GM23338 (cell line): ENCODE results near the gene FOXI1. TPM values are rescaled to one million over a fixed set of nuclear protein-coding genes. Genes with fewer than 3 reads are reported as not detected.

Experiments used
- ATAC-seq: fragments of 200-7000 bp; cut with Tn5 transposase; 3 replicates; pipeline ENCODE4 v1.9.1; 2020
- DNase-seq: peaks from one replicate; pipeline ENCODE4 v3.0.0-alpha.2; 2015; ENCODE audit warnings: low spot score
- H2AFZ ChIP-seq: fragments of 200-600 bp; sonication (generic); 2 replicates; pipeline ENCODE4 v1.8.0; 2016; ENCODE audit warnings: antibody characterized with exemption, mild to moderate bottlenecking, moderate library complexity
- H3F3A ChIP-seq: fragments of 200-600 bp; sonication (generic); replicated peaks from 2 replicates; pipeline ENCODE4 v1.8.0; 2017; ENCODE audit warnings: antibody characterized with exemption, mixed run types, low read depth
- H3K27ac ChIP-seq: fragments of 200-600 bp; sonication (generic); 2 replicates; pipeline ENCODE4 v1.6.1; 2016; ENCODE audit warnings: low read depth
- H3K27me3 ChIP-seq: fragments of 200-600 bp; sonication (generic); 2 replicates; pipeline ENCODE4 v1.8.0; 2016; ENCODE audit warnings: mild to moderate bottlenecking, mixed run types, moderate library complexity; ENCODE audit not compliant: insufficient read depth
- H3K36me3 ChIP-seq: fragments of 200-600 bp; sonication (generic); 2 replicates; pipeline ENCODE4 v1.8.0; 2016; ENCODE audit warnings: mild to moderate bottlenecking; ENCODE audit not compliant: insufficient read depth
- H3K4me1 ChIP-seq: fragments of 200-600 bp; sonication (generic); 2 replicates; pipeline ENCODE4 v1.8.0; 2016; ENCODE audit warnings: mild to moderate bottlenecking, moderate library complexity; ENCODE audit not compliant: insufficient read depth
- H3K4me2 ChIP-seq: fragments of 200-600 bp; sonication (generic); 2 replicates; pipeline ENCODE4 v1.7.1; 2017; ENCODE audit warnings: mixed run types
- H3K4me3 ChIP-seq: fragments of 200-600 bp; sonication (generic); 2 replicates; pipeline ENCODE4 v1.6.1; 2016; ENCODE audit warnings: mixed run types
- H3K79me2 ChIP-seq: fragments of 200-600 bp; sonication (generic); replicated peaks from 2 replicates; pipeline ENCODE4 v1.8.0; 2017; ENCODE audit warnings: mild to moderate bottlenecking; ENCODE audit not compliant: insufficient read depth
- H3K9me2 ChIP-seq: fragments of 200-600 bp; sonication (generic); 2 replicates; pipeline ENCODE4 v1.8.0; 2017; ENCODE audit not compliant: insufficient read depth
- H4K20me1 ChIP-seq: fragments of 200-600 bp; sonication (generic); replicated peaks from 2 replicates; pipeline ENCODE4 v1.8.0; 2017; ENCODE audit warnings: mild to moderate bottlenecking; ENCODE audit not compliant: insufficient read depth
- H3K27ac Mint-ChIP-seq: 2 replicates; pipeline ENCODE4 v1.8.0; 2020; ENCODE audit warnings: inconsistent platforms, mild to moderate bottlenecking, moderate library complexity, mixed read lengths
- H3K27me3 Mint-ChIP-seq: 3 replicates; pipeline ENCODE4 v1.8.0; 2022; ENCODE audit warnings: low read depth, mild to moderate bottlenecking, moderate library complexity, mixed read lengths, inconsistent platforms; ENCODE audit not compliant: insufficient read depth, poor library complexity
- H3K36me3 Mint-ChIP-seq: 3 replicates; pipeline ENCODE4 v1.8.0; 2021; ENCODE audit warnings: low read depth, mild to moderate bottlenecking, inconsistent platforms, moderate library complexity, mixed read lengths
- H3K4me1 Mint-ChIP-seq: 3 replicates; pipeline ENCODE4 v1.8.0; 2020; ENCODE audit warnings: mild to moderate bottlenecking, inconsistent platforms, mixed read lengths
- H3K4me3 Mint-ChIP-seq: 3 replicates; pipeline ENCODE4 v1.8.0; 2021; ENCODE audit warnings: moderate library complexity, mild to moderate bottlenecking, inconsistent platforms, mixed read lengths
- H3K9me3 Mint-ChIP-seq: 3 replicates; pipeline ENCODE4 v1.8.0; 2020; ENCODE audit warnings: moderate library complexity, mild to moderate bottlenecking, inconsistent platforms, mixed read lengths
- CREB1 ChIP-seq: fragments of 250-450 bp; sonication (Bioruptor Pico); IDR thresholded peaks from 2 replicates; pipeline ENCODE4 v1.5.0; 2020; ENCODE audit warnings: low read depth, mild to moderate bottlenecking, moderate library complexity
- EZH2phosphoT487 ChIP-seq: fragments of 200-600 bp; sonication (generic); IDR thresholded peaks from one replicate; pipeline ENCODE4 v1.8.1; 2018; ENCODE audit warnings: antibody characterized with exemption; ENCODE audit not compliant: unreplicated experiment
- JUNB ChIP-seq: IDR thresholded peaks from one replicate; pipeline ENCODE4 v1.6.1; 2016; ENCODE audit warnings: antibody characterized with exemption; ENCODE audit not compliant: unreplicated experiment
- NANOG ChIP-seq: IDR thresholded peaks from 2 replicates; pipeline ENCODE4 v1.6.1; 2016; ENCODE audit warnings: antibody characterized with exemption, borderline replicate concordance
- POLR2AphosphoS5 ChIP-seq: IDR thresholded peaks from 2 replicates; pipeline ENCODE4 v1.6.1; 2016; ENCODE audit warnings: antibody characterized with exemption, low read depth
- STAT1 ChIP-seq: IDR thresholded peaks from one replicate; pipeline ENCODE4 v1.6.1; 2016; ENCODE audit warnings: antibody characterized with exemption; ENCODE audit not compliant: unreplicated experiment
- ZNF114 ChIP-seq: fragments of 250-450 bp; sonication (Bioruptor Pico); IDR thresholded peaks from 2 replicates; pipeline ENCODE4 v1.5.0; 2020; ENCODE audit warnings: mild to moderate bottlenecking, moderate library complexity
- polyA plus RNA-seq: library from polyadenylated mRNA; unstranded; fragments of >200 nt; fragmentation: Nextera tagmentation; extraction: Ambion mirVana; gene quantifications from 2 replicates; pipeline ENCODE4 v1.2.1, GENCODE V29; 2016
- total RNA-seq: library from RNA; depleted of rRNA; stranded (reverse); fragments of >200 nt; shearing (Covaris generic); gene quantifications from 2 replicates; pipeline ENCODE4 v1.2.3, GENCODE V29; 2014
- TF ChIP-seq, protein P1 (sequence below), 2 experiments: fragments of 200-600 bp in 1 of 2; sonication (generic) in 1 of 2; conservative IDR thresholded peaks; 2 replicates each; pipeline versions ENCODE4 v1.5.1 to v1.6.1; 2016 to 2017; ENCODE audit warnings: antibody characterized with exemption in 2 of 2, low read depth in 2 of 2, mild to moderate bottlenecking in 2 of 2, moderate library complexity in 1 of 2
- TF ChIP-seq, protein P2 (sequence below): IDR thresholded peaks from 2 replicates; pipeline ENCODE4 v1.6.1; 2016; ENCODE audit warnings: antibody characterized with exemption
- TF ChIP-seq, protein P3 (sequence below): IDR thresholded peaks from one replicate; pipeline ENCODE4 v1.6.1; 2018; ENCODE audit warnings: antibody characterized with exemption; ENCODE audit not compliant: unreplicated experiment
- TF ChIP-seq, protein P4 (sequence below): fragments of 250-450 bp; sonication (Bioruptor Pico); IDR thresholded peaks from 2 replicates; pipeline ENCODE4 v1.5.0; 2020; ENCODE audit warnings: mild to moderate bottlenecking, moderate library complexity

Gene FOXI1
- total and polyA plus RNA-seq, 2 experiments from 2014 or later, result not detected

DNA sequence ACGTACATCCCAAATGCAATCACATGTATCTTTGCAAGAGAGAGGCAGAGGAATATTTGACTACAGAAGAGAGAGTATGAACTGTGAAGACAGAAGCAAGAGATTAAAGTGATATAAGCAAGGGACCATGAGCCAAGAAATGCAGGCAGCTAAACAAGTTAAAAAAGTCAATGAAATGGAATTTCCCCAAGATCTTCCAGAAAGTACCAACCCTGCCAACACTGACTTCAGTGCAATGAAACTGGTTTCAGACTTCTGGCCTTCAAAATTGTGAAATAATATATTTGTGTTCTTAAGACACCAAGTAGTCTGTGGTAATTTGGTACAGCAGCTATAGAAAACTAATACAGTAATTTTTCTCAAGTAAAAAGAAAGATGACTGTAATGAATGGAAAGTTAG, 20.9 kb downstream of the FOXI1 start (continued):
- TF ChIP-seq, protein P1, sequence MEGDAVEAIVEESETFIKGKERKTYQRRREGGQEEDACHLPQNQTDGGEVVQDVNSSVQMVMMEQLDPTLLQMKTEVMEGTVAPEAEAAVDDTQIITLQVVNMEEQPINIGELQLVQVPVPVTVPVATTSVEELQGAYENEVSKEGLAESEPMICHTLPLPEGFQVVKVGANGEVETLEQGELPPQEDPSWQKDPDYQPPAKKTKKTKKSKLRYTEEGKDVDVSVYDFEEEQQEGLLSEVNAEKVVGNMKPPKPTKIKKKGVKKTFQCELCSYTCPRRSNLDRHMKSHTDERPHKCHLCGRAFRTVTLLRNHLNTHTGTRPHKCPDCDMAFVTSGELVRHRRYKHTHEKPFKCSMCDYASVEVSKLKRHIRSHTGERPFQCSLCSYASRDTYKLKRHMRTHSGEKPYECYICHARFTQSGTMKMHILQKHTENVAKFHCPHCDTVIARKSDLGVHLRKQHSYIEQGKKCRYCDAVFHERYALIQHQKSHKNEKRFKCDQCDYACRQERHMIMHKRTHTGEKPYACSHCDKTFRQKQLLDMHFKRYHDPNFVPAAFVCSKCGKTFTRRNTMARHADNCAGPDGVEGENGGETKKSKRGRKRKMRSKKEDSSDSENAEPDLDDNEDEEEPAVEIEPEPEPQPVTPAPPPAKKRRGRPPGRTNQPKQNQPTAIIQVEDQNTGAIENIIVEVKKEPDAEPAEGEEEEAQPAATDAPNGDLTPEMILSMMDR (conservative IDR thresholded peaks at IDR 0.05; ENCODE audit: low read depth in 2 of 2), result no peak
- TF ChIP-seq POLR2AphosphoS5, result no peak
- no peak for TF ChIP-seq JUNB
- TF ChIP-seq, protein P2, sequence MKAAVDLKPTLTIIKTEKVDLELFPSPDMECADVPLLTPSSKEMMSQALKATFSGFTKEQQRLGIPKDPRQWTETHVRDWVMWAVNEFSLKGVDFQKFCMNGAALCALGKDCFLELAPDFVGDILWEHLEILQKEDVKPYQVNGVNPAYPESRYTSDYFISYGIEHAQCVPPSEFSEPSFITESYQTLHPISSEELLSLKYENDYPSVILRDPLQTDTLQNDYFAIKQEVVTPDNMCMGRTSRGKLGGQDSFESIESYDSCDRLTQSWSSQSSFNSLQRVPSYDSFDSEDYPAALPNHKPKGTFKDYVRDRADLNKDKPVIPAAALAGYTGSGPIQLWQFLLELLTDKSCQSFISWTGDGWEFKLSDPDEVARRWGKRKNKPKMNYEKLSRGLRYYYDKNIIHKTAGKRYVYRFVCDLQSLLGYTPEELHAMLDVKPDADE, result no peak
- no peak for TF ChIP-seq NANOG
- TF ChIP-seq, protein P3, sequence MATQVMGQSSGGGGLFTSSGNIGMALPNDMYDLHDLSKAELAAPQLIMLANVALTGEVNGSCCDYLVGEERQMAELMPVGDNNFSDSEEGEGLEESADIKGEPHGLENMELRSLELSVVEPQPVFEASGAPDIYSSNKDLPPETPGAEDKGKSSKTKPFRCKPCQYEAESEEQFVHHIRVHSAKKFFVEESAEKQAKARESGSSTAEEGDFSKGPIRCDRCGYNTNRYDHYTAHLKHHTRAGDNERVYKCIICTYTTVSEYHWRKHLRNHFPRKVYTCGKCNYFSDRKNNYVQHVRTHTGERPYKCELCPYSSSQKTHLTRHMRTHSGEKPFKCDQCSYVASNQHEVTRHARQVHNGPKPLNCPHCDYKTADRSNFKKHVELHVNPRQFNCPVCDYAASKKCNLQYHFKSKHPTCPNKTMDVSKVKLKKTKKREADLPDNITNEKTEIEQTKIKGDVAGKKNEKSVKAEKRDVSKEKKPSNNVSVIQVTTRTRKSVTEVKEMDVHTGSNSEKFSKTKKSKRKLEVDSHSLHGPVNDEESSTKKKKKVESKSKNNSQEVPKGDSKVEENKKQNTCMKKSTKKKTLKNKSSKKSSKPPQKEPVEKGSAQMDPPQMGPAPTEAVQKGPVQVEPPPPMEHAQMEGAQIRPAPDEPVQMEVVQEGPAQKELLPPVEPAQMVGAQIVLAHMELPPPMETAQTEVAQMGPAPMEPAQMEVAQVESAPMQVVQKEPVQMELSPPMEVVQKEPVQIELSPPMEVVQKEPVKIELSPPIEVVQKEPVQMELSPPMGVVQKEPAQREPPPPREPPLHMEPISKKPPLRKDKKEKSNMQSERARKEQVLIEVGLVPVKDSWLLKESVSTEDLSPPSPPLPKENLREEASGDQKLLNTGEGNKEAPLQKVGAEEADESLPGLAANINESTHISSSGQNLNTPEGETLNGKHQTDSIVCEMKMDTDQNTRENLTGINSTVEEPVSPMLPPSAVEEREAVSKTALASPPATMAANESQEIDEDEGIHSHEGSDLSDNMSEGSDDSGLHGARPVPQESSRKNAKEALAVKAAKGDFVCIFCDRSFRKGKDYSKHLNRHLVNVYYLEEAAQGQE, result no peak
- TF ChIP-seq STAT1, result no peak
- TF ChIP-seq ZNF114 (CRISPR knock-in tag), result no peak

- H4K20me1 ChIP-seq, result no peaks in the 10 kb centered on the region
- no peaks in the 10 kb centered on the region for H3K79me2 ChIP-seq
- peaks cover 13% of the 10 kb centered on the region; the same call in 2 of the 3 replicates for H3K9me3 Mint-ChIP-seq
- no peak overlapping the region for H2AFZ ChIP-seq
- H3K27ac Mint-ChIP-seq, result no peak overlapping the region
- no peak overlapping the region for H3K27ac ChIP-seq
- DNase-seq (no peak), ATAC-seq (no peak)
- no peak overlapping the region for H3K4me2 ChIP-seq
- no peaks in the 10 kb centered on the region for H3F3A ChIP-seq
- H3K4me1 ChIP-seq, result no peaks in the 10 kb centered on the region
- H3K9me2 ChIP-seq, result 0 out of 2 replicates have a peak, but pooled peaks cover 3% of the 10 kb centered on the region
- no peaks in the 10 kb centered on the region for H3K36me3 ChIP-seq
- H3K4me1 Mint-ChIP-seq, result no peaks in the 10 kb centered on the region
- 0 out of 3 replicates have a peak, but pooled peaks cover 2% of the 10 kb centered on the region for H3K36me3 Mint-ChIP-seq
- no peaks in the 10 kb centered on the region for H3K27me3 Mint-ChIP-seq
- no peaks in the 10 kb centered on the region for H3K27me3 ChIP-seq
- no peak overlapping the region for H3K4me3 ChIP-seq
- no peak overlapping the region for H3K4me3 Mint-ChIP-seq
- TF ChIP-seq POLR2AphosphoS5 (no peak), NANOG (no peak), EZH2phosphoT487 (no peak), JUNB (no peak), CREB1 (CRISPR knock-in tag) (no peak)
- TF ChIP-seq, protein P4, sequence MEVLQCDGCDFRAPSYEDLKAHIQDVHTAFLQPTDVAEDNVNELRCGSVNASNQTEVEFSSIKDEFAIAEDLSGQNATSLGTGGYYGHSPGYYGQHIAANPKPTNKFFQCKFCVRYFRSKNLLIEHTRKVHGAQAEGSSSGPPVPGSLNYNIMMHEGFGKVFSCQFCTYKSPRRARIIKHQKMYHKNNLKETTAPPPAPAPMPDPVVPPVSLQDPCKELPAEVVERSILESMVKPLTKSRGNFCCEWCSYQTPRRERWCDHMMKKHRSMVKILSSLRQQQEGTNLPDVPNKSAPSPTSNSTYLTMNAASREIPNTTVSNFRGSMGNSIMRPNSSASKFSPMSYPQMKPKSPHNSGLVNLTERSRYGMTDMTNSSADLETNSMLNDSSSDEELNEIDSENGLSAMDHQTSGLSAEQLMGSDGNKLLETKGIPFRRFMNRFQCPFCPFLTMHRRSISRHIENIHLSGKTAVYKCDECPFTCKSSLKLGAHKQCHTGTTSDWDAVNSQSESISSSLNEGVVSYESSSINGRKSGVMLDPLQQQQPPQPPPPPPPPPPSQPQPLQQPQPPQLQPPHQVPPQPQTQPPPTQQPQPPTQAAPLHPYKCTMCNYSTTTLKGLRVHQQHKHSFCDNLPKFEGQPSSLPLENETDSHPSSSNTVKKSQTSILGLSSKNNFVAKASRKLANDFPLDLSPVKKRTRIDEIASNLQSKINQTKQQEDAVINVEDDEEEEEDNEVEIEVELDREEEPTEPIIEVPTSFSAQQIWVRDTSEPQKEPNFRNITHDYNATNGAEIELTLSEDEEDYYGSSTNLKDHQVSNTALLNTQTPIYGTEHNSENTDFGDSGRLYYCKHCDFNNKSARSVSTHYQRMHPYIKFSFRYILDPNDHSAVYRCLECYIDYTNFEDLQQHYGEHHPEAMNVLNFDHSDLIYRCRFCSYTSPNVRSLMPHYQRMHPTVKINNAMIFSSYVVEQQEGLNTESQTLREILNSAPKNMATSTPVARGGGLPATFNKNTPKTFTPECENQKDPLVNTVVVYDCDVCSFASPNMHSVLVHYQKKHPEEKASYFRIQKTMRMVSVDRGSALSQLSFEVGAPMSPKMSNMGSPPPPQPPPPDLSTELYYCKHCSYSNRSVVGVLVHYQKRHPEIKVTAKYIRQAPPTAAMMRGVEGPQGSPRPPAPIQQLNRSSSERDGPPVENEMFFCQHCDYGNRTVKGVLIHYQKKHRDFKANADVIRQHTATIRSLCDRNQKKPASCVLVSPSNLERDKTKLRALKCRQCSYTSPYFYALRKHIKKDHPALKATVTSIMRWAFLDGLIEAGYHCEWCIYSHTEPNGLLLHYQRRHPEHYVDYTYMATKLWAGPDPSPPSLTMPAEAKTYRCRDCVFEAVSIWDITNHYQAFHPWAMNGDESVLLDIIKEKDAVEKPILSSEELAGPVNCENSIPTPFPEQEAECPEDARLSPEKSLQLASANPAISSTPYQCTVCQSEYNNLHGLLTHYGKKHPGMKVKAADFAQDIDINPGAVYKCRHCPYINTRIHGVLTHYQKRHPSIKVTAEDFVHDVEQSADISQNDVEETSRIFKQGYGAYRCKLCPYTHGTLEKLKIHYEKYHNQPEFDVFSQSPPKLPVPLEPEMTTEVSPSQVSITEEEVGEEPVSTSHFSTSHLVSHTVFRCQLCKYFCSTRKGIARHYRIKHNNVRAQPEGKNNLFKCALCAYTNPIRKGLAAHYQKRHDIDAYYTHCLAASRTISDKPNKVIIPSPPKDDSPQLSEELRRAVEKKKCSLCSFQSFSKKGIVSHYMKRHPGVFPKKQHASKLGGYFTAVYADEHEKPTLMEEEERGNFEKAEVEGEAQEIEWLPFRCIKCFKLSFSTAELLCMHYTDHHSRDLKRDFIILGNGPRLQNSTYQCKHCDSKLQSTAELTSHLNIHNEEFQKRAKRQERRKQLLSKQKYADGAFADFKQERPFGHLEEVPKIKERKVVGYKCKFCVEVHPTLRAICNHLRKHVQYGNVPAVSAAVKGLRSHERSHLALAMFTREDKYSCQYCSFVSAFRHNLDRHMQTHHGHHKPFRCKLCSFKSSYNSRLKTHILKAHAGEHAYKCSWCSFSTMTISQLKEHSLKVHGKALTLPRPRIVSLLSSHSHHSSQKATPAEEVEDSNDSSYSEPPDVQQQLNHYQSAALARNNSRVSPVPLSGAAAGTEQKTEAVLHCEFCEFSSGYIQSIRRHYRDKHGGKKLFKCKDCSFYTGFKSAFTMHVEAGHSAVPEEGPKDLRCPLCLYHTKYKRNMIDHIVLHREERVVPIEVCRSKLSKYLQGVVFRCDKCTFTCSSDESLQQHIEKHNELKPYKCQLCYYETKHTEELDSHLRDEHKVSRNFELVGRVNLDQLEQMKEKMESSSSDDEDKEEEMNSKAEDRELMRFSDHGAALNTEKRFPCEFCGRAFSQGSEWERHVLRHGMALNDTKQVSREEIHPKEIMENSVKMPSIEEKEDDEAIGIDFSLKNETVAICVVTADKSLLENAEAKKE (CRISPR knock-in tag), result no peak
- TF ChIP-seq, protein P2, result no peak
Observed at GRCh38 chr5:170131235-170131634, 25.5 kb downstream of the FOXI1 start.
